Measurements from ENCODE around the gene CAPN15.

CAPN15 gene

GRCh38 chr16:561957-562938 is 34.7 kb downstream of the CAPN15 start:
- no peak for DNase-seq (ENCODE audit: low read depth)

- DNase-seq (ENCODE audit: low read depth) = no peak
These were observed 35.6 kb downstream of the CAPN15 start for GRCh38 chr16:563072-563644.

- DNase-seq (ENCODE audit: low read depth) = no peak
These were observed 37.3 kb downstream of the CAPN15 start for GRCh38 chr16:564690-565418.

- DNase-seq (ENCODE audit: low read depth) = no peak
These were observed 38.2 kb downstream of the CAPN15 start for GRCh38 chr16:565419-566330.

GRCh38 chr16:566475-567372 is 39.2 kb downstream of the CAPN15 start, which contains the start of gene NHLRC4:
Gene NHLRC4, plus strand, starts transcription at chr16:567005. Its CDS starts 1,043 bp downstream, at chr16:568048.
- DNase-seq (ENCODE audit: low read depth) = no peak

GRCh38 chr16:567373-568256 is 40.1 kb downstream of the CAPN15 start:
- DNase-seq (ENCODE audit: low read depth) = no peak

- DNase-seq (ENCODE audit: low read depth) = no peak
These were observed 41.1 kb downstream of the CAPN15 start for GRCh38 chr16:568401-569258.

- no peak for DNase-seq (ENCODE audit: low read depth)
These were observed 42.1 kb downstream of the CAPN15 start, which contains the start of gene PIGQ for GRCh38 chr16:569445-570254. Gene PIGQ, plus strand, starts transcription at chr16:569968. Its CDS starts 4,107 bp downstream, at chr16:574075.

GRCh38 chr16:572865-573650 is 45.5 kb downstream of the CAPN15 start:
- no peak for DNase-seq (ENCODE audit: low read depth)

GRCh38 chr16:574021-574760 is 46.7 kb downstream of the CAPN15 start:
- no peak for DNase-seq (ENCODE audit: low read depth)

GRCh38 chr16:575354-576196 is 48.1 kb downstream of the CAPN15 start:
- no peak for DNase-seq (ENCODE audit: low read depth)

- no peak for DNase-seq (ENCODE audit: low read depth)
These were observed 48.8 kb downstream of the CAPN15 start for GRCh38 chr16:576197-576822.

GRCh38 chr16:576823-577201 is 49.3 kb downstream of the CAPN15 start:
- no peak for DNase-seq (ENCODE audit: low read depth)

GRCh38 chr16:577796-578195 is 50.3 kb downstream of the CAPN15 start:
- no peak for DNase-seq (ENCODE audit: low read depth)

Measured in non-pigmented ciliary epithelial cell (primary cell).